Activated CD8-positive, alpha-beta T cell treated with anti-CD3 and anti-CD28 coated beads for 36 hours (primary cell): ENCODE data around the gene GMNC. TPM values are rescaled to one million over a fixed set of nuclear protein-coding genes. Genes with fewer than 3 reads are reported as not detected.
A peak's percentile ranks its signal among the peaks of the same experiment; 100 is the strongest.
"Not testable (repeated sequence)": the region's sequence is repeated elsewhere in the genome, so short reads cannot be mapped to it uniquely, and the experiment has no call there.

ENCODE experiments used
- ATAC-seq: fragments of 200-7000 bp; cut with Tn5 transposase; one replicate; pipeline ENCODE4 v1.10.0; 2021; ENCODE audit warnings: mild to moderate bottlenecking, moderate library complexity
- CTCF ChIA-PET: fragments of 350-600 bp; sonication (Branson Sonifier 250); formaldehyde crosslinking; loops from one replicate; lab custom pipeline; 2021; ENCODE audit warnings: antibody characterized with exemption; lab: Charles Lee
- POLR2A ChIA-PET: fragments of 350-600 bp; sonication (Branson Sonifier 250); formaldehyde crosslinking; loops from one replicate; lab custom pipeline; 2021; ENCODE audit warnings: antibody characterized with exemption; lab: Charles Lee
- DNase-seq: peaks from one replicate; pipeline ENCODE4 v3.0.0-alpha.2; 2020
- H3K27ac Mint-ChIP-seq: one replicate; pipeline ENCODE4 v1.8.0; 2021; ENCODE audit warnings: mild to moderate bottlenecking, mixed read lengths
- H3K27me3 Mint-ChIP-seq: one replicate; pipeline ENCODE4 v1.8.0; 2021; ENCODE audit warnings: mixed read lengths
- H3K36me3 Mint-ChIP-seq: one replicate; pipeline ENCODE4 v1.8.0; 2021; ENCODE audit warnings: low read depth, mixed read lengths
- H3K4me1 Mint-ChIP-seq: one replicate; pipeline ENCODE4 v1.8.0; 2021; ENCODE audit warnings: low read depth, mixed read lengths
- H3K4me3 Mint-ChIP-seq: one replicate; pipeline ENCODE4 v1.8.0; 2021; ENCODE audit warnings: mild to moderate bottlenecking, moderate library complexity, mixed read lengths
- H3K9me3 Mint-ChIP-seq: one replicate; pipeline ENCODE4 v1.8.0; 2021; ENCODE audit warnings: mixed read lengths
- CTCF ChIP-seq: fragments of 200-600 bp; IDR thresholded peaks from one replicate; pipeline ENCODE4 v1.8.0; 2022; ENCODE audit warnings: antibody characterized with exemption, mild to moderate bottlenecking
- intact Hi-C: fragments of 100-400 bp; cut with micrococcal nuclease; formaldehyde crosslinking; loops from one replicate; pipeline ENCODE4 v1.10.0; 2022
- total RNA-seq, 2 experiments: library from RNA; stranded (reverse); gene quantifications; one replicate each; pipeline ENCODE4 v1.2.3, GENCODE V29; 2021

GMNC gene
- total RNA-seq, 2 experiments from 2014 or later = not detected

- peaks cover 12% of the 10 kb centered on the region for H3K9me3 Mint-ChIP-seq
- DNase-seq (no peak), ATAC-seq (no peak)
- H3K36me3 Mint-ChIP-seq = no peaks in the 10 kb centered on the region
- POLR2A ChIA-PET = no interaction called here
- intact Hi-C loops = no loop called here
- no peaks in the 10 kb centered on the region for H3K4me1 Mint-ChIP-seq
- peaks cover 4% of the 10 kb centered on the region for H3K27me3 Mint-ChIP-seq
- no peak for TF ChIP-seq CTCF
- CTCF ChIA-PET = no interaction called here
- no peak overlapping the region for H3K27ac Mint-ChIP-seq
- H3K4me3 Mint-ChIP-seq = no peak overlapping the region
Observed at GRCh38 chr3:190892395-190892902, 30.0 kb upstream of the GMNC start.

DNA sequence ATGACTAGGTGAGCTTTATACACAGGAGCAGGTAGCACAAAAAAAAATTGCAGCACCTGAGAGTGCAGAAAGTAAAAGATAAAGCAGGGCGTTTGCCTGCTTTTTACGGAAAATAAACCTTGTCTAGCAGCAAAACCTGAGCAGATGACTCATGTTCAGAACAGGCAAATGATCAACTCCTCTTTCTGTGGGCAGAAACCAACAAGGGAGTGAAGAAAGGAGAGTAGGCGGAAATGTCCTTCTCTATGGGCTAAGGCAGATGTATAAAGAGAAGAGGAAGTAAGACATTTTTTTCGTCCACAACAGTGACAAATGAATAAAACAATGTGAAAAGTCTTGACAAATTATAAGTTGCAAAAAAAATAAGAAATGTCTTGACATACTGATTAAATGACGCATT lies 24.5 kb upstream of the GMNC start:
- ATAC-seq (no peak), DNase-seq (no peak)
- Mint-ChIP-seq H3K27me3 (peaks cover 6% of the 10 kb centered on the region), H3K4me3 (no peak overlapping the region), H3K4me1 (no peaks in the 10 kb centered on the region), H3K36me3 (no peaks in the 10 kb centered on the region), H3K27ac (no peak overlapping the region), H3K9me3 (no peaks in the 10 kb centered on the region)
- ChIA-PET POLR2A (no interaction called here), CTCF (no interaction called here)
- intact Hi-C loops = no loop called here
- no peak for TF ChIP-seq CTCF

- Mint-ChIP-seq H3K4me3 (no peak overlapping the region), H3K27ac (no peak overlapping the region), H3K9me3 (no peaks in the 10 kb centered on the region), H3K4me1 (no peaks in the 10 kb centered on the region), H3K36me3 (no peaks in the 10 kb centered on the region), H3K27me3 (peaks cover 4% of the 10 kb centered on the region)
- ChIA-PET CTCF (interaction anchor here (0.8 to 1.9 kb wide), 15 partner anchors 13 to 731 kb away, joined by 3 to 9 read pairs (median 3); no protein-coding TSS in a partner anchor), POLR2A (no interaction called here)
- DNase-seq = peak; percentile 51
- ATAC-seq = no peak
- intact Hi-C loops = loop anchor here (5.0 kb wide), 1 partner anchor 168 kb away; no protein-coding TSS in a partner anchor
- TF ChIP-seq CTCF = peak; percentile 68
Observed at GRCh38 chr3:190883973-190884832, 21.7 kb upstream of the GMNC start.

DNA sequence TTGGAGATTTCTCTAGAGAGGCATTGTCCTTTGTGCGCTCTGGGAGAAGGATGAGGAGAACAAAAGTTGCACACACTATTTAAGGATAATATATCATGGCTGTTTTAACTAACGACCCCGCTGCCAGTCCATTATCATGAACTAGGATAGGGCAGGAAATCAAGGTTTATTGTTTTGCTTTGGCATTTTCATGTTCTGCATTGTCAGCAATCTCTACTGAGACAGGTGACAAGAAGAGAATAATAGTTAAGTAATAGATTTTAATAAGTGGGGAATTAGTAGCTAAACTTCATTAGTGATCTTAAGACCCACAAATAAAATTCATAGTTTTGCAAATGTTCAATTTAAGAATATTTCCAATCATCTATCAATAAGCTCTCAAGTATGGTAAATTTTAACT lies 20.6 kb upstream of the GMNC start:
- no peak for DNase-seq
- Mint-ChIP-seq H3K36me3 (no peaks in the 10 kb centered on the region), H3K4me3 (no peak overlapping the region), H3K9me3 (no peaks in the 10 kb centered on the region), H3K27ac (no peak overlapping the region), H3K4me1 (no peaks in the 10 kb centered on the region), H3K27me3 (peaks cover 4% of the 10 kb centered on the region)
- ATAC-seq = no peak
- no peak for TF ChIP-seq CTCF
- intact Hi-C loops = loop anchor here (5.0 kb wide), 1 partner anchor 169 kb away; no protein-coding TSS in a partner anchor
- POLR2A ChIA-PET = interaction anchor here (0.6 kb wide), 1 partner anchor 23 kb away, joined by 3 read pairs; no protein-coding TSS in a partner anchor
- CTCF ChIA-PET = interaction anchor here (0.6 to 3.5 kb wide), 4 partner anchors 138 to 1561 kb away, joined by 3 to 13 read pairs (median 4); no protein-coding TSS in a partner anchor

DNA sequence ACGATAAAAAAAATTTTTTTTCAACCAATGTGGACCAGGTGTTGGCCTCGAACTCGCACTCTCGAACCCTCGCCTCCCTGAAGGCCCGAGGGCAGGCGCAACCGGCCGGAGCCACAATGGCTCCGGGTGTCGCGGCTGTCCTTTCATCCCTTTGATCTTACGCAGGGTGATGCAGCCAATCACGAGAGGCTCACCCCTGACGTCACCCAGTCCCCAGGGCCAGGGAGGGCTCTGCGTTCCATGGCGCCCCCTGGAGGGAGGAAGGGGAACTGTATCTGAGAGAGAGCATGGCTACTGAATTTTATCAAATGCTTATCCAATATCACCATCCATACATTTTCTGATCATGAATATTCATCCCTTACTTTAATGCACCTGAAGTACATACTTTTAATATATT lies 15.4 kb upstream of the GMNC start:
- H3K36me3 Mint-ChIP-seq = no peaks in the 10 kb centered on the region
- H3K4me3 Mint-ChIP-seq = no peak overlapping the region
- DNase-seq (peak; percentile 35), ATAC-seq (no peak)
- H3K27me3 Mint-ChIP-seq = peaks cover 2% of the 10 kb centered on the region
- ChIA-PET POLR2A (no interaction called here), CTCF (no interaction called here)
- peak; percentile 52 for TF ChIP-seq CTCF
- H3K4me1 Mint-ChIP-seq = no peaks in the 10 kb centered on the region
- H3K9me3 Mint-ChIP-seq = no peaks in the 10 kb centered on the region
- intact Hi-C loops = no loop called here
- no peak overlapping the region for H3K27ac Mint-ChIP-seq

DNA sequence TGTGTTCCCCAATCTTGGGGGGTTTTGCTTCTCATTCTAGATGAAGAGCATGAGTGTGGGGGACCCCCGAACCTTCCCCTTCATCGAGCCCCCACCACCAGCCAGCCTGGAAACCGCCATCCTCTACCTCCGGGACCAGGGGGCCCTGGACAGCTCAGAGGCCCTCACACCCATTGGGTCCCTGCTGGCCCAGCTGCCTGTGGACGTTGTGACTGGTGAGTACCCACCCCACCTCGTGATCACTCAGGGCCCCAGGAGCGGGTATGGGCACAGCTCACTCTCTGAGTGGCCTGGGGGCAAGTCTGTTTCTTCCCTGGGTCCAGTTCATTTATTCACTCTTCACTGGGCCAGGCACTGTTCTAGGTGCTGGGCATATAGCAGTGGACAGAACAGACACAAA lies 13.9 kb upstream of the GMNC start:
- POLR2A ChIA-PET, CTCF ChIA-PET, DNase-seq, H3K27ac Mint-ChIP-seq, H3K4me1 Mint-ChIP-seq, H3K27me3 Mint-ChIP-seq, H3K36me3 Mint-ChIP-seq, intact Hi-C loops, ATAC-seq, H3K4me3 Mint-ChIP-seq, H3K9me3 Mint-ChIP-seq: not testable (repeated sequence)

GRCh38 chr3:190875061-190875460 lies 12.6 kb upstream of the GMNC start:
- H3K27me3 Mint-ChIP-seq, CTCF ChIA-PET, H3K27ac Mint-ChIP-seq, H3K4me1 Mint-ChIP-seq, DNase-seq, ATAC-seq, intact Hi-C loops, H3K36me3 Mint-ChIP-seq, H3K9me3 Mint-ChIP-seq, H3K4me3 Mint-ChIP-seq, POLR2A ChIA-PET: not testable (repeated sequence)
